K562 (cell line): Measurements from ENCODE around the gene LLCFC1. TPM values are rescaled to one million over a fixed set of nuclear protein-coding genes. Genes with fewer than 3 reads are reported as not detected.

Experiments
- ATAC-seq: fragments of 200-7000 bp; cut with Tn5 transposase; 3 replicates; pipeline ENCODE4 v1.9.1; 2020; ENCODE audit warnings: moderate library complexity
- BruUV-seq: library from RNA; stranded (reverse); fragments of 400-500 nt; replicated peaks from 2 replicates; lab custom pipeline; 2021; lab: Mats Ljungman, UMichigan
- CTCF ChIA-PET: fragments of 300-600 bp; formaldehyde crosslinking; extraction: SDS; loops from one replicate; lab custom pipeline; 2021; ENCODE audit warnings: low intra/inter-chr PET ratio; lab: Yijun Ruan, JAX
- POLR2A ChIA-PET: fragments of 300-600, 350-650 bp; sonication (Branson Sonifier 250); formaldehyde crosslinking; extraction: SDS; loops from one replicate; lab custom pipeline; 2021; ENCODE audit warnings: antibody characterized with exemption, inconsistent platforms; lab: Yijun Ruan, JAX
- DNase-seq, 4 experiments: peaks; one replicate each; pipeline versions ENCODE4 v3.0.0 to v3.0.0-alpha.2; 2011 to 2018; ENCODE audit warnings: low spot score in 3 of 4, mixed read lengths in 3 of 4; ENCODE audit errors: extremely low read depth in 1 of 4
- FAIRE-seq: peaks from 2 replicates; lab custom pipeline; 2011; peaks lifted over from hg19 to GRCh38; lab: Jason Lieb, UNC
- H2AFZ ChIP-seq: 2 replicates; pipeline ENCODE4 v1.6.0; 2011; ENCODE audit warnings: low read depth, low read length, control low read depth, inconsistent platforms
- H3K27ac ChIP-seq: fragments of 200-600 bp; 3 replicates; pipeline ENCODE4 v1.8.0; 2011; ENCODE audit warnings: low read depth, mild to moderate bottlenecking, control low read depth, inconsistent platforms, low read length, moderate library complexity, mixed read lengths; ENCODE audit errors: extremely low read depth
- H3K27me3 ChIP-seq, 2 experiments: fragments of 300-600 bp in 1 of 2; 2 replicates in 1 of 2; 3 replicates in 1 of 2; pipeline versions ENCODE4 v1.6.0 to v1.8.0; 2011; ENCODE audit warnings: inconsistent platforms in 2 of 2, low read length in 2 of 2, mild to moderate bottlenecking in 1 of 2, mixed read lengths in 1 of 2, moderate library complexity in 1 of 2; ENCODE audit not compliant: control insufficient read depth in 2 of 2, insufficient read depth in 2 of 2
- H3K36me3 ChIP-seq: fragments of 300-600 bp; 3 replicates; pipeline ENCODE4 v1.8.0; 2011; ENCODE audit warnings: mild to moderate bottlenecking, low read length, inconsistent platforms; ENCODE audit not compliant: control insufficient read depth, insufficient read depth
- H3K4me1 ChIP-seq, 2 experiments: fragments of 200-600 bp in 1 of 2; replicated peaks in 1 of 2; 2 replicates in 1 of 2; 3 replicates in 1 of 2; pipeline versions ENCODE4 v1.5.1 to v1.8.0; 2011; ENCODE audit warnings: inconsistent platforms in 2 of 2, low read length in 2 of 2, mild to moderate bottlenecking in 1 of 2, mixed read lengths in 1 of 2, moderate library complexity in 1 of 2; ENCODE audit not compliant: control insufficient read depth in 2 of 2, insufficient read depth in 2 of 2
- H3K4me2 ChIP-seq: 2 replicates; pipeline ENCODE4 v1.6.1; 2011; ENCODE audit warnings: low read length, control low read depth, inconsistent platforms, mixed read lengths; ENCODE audit not compliant: insufficient read depth
- H3K4me3 ChIP-seq: fragments of 200-600 bp; sonication (generic), shearing (Covaris generic); 2 replicates; pipeline ENCODE4 v1.5.1; 2016; ENCODE audit warnings: control low read depth, inconsistent platforms
- H3K79me2 ChIP-seq: fragments of 200-600 bp; 3 replicates; pipeline ENCODE4 v1.8.0; 2011; ENCODE audit warnings: low read length, inconsistent platforms; ENCODE audit not compliant: control insufficient read depth, insufficient read depth
- H3K9ac ChIP-seq, 2 experiments: 2 replicates each; pipeline versions ENCODE4 v1.6.0 to v1.6.1; 2011; ENCODE audit warnings: low read depth in 2 of 2, low read length in 2 of 2, control low read depth in 1 of 2, inconsistent platforms in 1 of 2, mild to moderate bottlenecking in 1 of 2, mixed read lengths in 1 of 2; ENCODE audit not compliant: insufficient read depth in 1 of 2
- H3K9me1 ChIP-seq: one replicate; pipeline ENCODE4 v1.6.0; 2011; ENCODE audit warnings: inconsistent platforms, mild to moderate bottlenecking, low read length, moderate library complexity; ENCODE audit not compliant: control insufficient read depth, insufficient read depth
- H3K9me3 ChIP-seq: replicated peaks from 2 replicates; pipeline ENCODE4 v1.5.1; 2011; ENCODE audit warnings: low read depth, low read length, inconsistent platforms; ENCODE audit not compliant: control insufficient read depth, insufficient read depth
- H4K20me1 ChIP-seq: replicated peaks from 2 replicates; pipeline ENCODE4 v1.6.1; 2011; ENCODE audit warnings: low read length, inconsistent platforms, mixed read lengths; ENCODE audit not compliant: control insufficient read depth, insufficient read depth
- DACH1 ChIP-seq: fragments of 450-650 bp; IDR thresholded peaks from 2 replicates; pipeline ENCODE4 v1.6.1; 2018; ENCODE audit not compliant: partially characterized antibody
- LARP7 ChIP-seq: fragments of 450-650 bp; IDR thresholded peaks from 2 replicates; pipeline ENCODE4 v1.6.1; 2016
- MED1 ChIP-seq: sonication (generic); formaldehyde crosslinking; IDR thresholded peaks from 2 replicates; pipeline ENCODE4 v1.8.1; 2023; ENCODE audit warnings: missing genetic modification reagents, borderline replicate concordance
- ZFP30 ChIP-seq: fragments of 250-450 bp; sonication (Bioruptor Pico); IDR thresholded peaks from 2 replicates; pipeline ENCODE4 v1.8.0; 2022; ENCODE audit warnings: moderate library complexity, mild to moderate bottlenecking, inconsistent platforms, borderline replicate concordance
- ZFP36 ChIP-seq: fragments of 150-350 bp; IDR thresholded peaks from 2 replicates; pipeline ENCODE4 v1.6.1; 2018; ENCODE audit warnings: low read length, low read depth; ENCODE audit not compliant: partially characterized antibody
- WGBS: fragments of 100-300 bp; shearing (Covaris generic); methylation state at CpG from one replicate; pipeline ENCODE4 v1.1.6; 2016; ENCODE audit warnings: low coverage, mixed read lengths; ENCODE audit not compliant: insufficient coverage; ENCODE audit errors: missing lambda C conversion rate; 5-methylcytosine and 5-hydroxymethylcytosine counted together
- in situ Hi-C: fragments of 300-500 bp; cut with MboI; formaldehyde crosslinking; loops from 4 replicates; pipeline ENCODE4 v1.15.0; 2018; ENCODE audit warnings: inconsistent platforms, mixed read lengths
- intact Hi-C: fragments of 100-400 bp; cut with micrococcal nuclease; formaldehyde crosslinking; loops from 2 replicates; pipeline ENCODE4 v1.14.2; 2022
- polyA plus RNA-seq, 8 experiments: library from polyadenylated mRNA; depleted of rRNA in 4 of 8; stranded (reverse) in 5 of 8; unstranded in 3 of 8; fragments of >200 nt; fragmentation: Nextera tagmentation in 2 of 8; fragmentation: Illumina TruSeq in 1 of 8; extraction: Ambion mirVana in 2 of 8; extraction: Trizol in 1 of 8; gene quantifications; 2 replicates each; pipeline versions ENCODE4 v1.2.1 to v1.2.3, GENCODE V29; 2011 to 2014; ENCODE audit warnings: inconsistent platforms in 1 of 8, missing spikeins in 1 of 8
- total RNA-seq, 7 experiments: library from RNA; depleted of rRNA in 6 of 7; stranded (reverse); fragments of >200 nt in 6 of 7; fragmentation: Illumina TruSeq in 2 of 7; extraction: Trizol in 2 of 7; gene quantifications; 2 replicates each; pipeline versions ENCODE4 v1.2.1 to v1.2.3, GENCODE V29; 2011 to 2021; ENCODE audit warnings: low replicate concordance in 1 of 7
- TF ChIP-seq, protein P1 (sequence below): sonication (generic); formaldehyde crosslinking; IDR thresholded peaks from 2 replicates; pipeline ENCODE4 v1.4.0; 2020; ENCODE audit warnings: mild to moderate bottlenecking, missing genetic modification reagents

Gene LLCFC1
- total and polyA plus RNA-seq, 9 of the 15 experiments (the other 6 are each of a cell fraction or from before 2014, with no cell fraction given) = not detected

GRCh38 chr7:142904128-142904527, 35.2 kb upstream of the LLCFC1 start:
- CTCF ChIA-PET = no interaction called here

GRCh38 chr7:142905759-142906158, 33.5 kb upstream of the LLCFC1 start:
- Histone ChIP-seq H2AFZ (no peak overlapping the region), H3K4me1 (peaks cover 4 to 5% of the 10 kb centered on the region in 2 experiments; a peak in 3 of 5 replicates), H3K36me3 (no peaks in the 10 kb centered on the region), H3K27me3 (peaks cover 2 to 22% of the 10 kb centered on the region in 2 experiments; a peak in 3 of 5 replicates), H4K20me1 (no peaks in the 10 kb centered on the region), H3K9me1 (no peaks in the 10 kb centered on the region), H3K9ac (no peak overlapping the region), H3K9me3 (0 out of 2 replicates have a peak, but pooled peaks cover 3% of the 10 kb centered on the region), H3K27ac (no peak overlapping the region), H3K4me3 (no peak overlapping the region), H3K79me2 (no peaks in the 10 kb centered on the region), H3K4me2 (no peak overlapping the region)
- ATAC-seq = no peak
- 0% methylated on average over 2 of the region's 2 CpGs for WGBS
- in situ Hi-C loops = no loop called here
- intact Hi-C loops = no loop called here
- POLR2A ChIA-PET = no interaction called here
- FAIRE-seq = no peak
- CTCF ChIA-PET = no interaction called here
- DNase-seq = no peak
- no TSS peak for BruUV-seq
- TF ChIP-seq DACH1 (no peak), ZFP36 (peak; percentile 45), LARP7 (no peak)
- TF ChIP-seq, protein P1, sequence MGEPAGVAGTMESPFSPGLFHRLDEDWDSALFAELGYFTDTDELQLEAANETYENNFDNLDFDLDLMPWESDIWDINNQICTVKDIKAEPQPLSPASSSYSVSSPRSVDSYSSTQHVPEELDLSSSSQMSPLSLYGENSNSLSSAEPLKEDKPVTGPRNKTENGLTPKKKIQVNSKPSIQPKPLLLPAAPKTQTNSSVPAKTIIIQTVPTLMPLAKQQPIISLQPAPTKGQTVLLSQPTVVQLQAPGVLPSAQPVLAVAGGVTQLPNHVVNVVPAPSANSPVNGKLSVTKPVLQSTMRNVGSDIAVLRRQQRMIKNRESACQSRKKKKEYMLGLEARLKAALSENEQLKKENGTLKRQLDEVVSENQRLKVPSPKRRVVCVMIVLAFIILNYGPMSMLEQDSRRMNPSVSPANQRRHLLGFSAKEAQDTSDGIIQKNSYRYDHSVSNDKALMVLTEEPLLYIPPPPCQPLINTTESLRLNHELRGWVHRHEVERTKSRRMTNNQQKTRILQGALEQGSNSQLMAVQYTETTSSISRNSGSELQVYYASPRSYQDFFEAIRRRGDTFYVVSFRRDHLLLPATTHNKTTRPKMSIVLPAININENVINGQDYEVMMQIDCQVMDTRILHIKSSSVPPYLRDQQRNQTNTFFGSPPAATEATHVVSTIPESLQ (CRISPR knock-in tag) = no peak

More at GRCh38 chr7:142904128-142904527, 35.2 kb upstream of the LLCFC1 start:
- Histone ChIP-seq H3K9me1 (no peaks in the 10 kb centered on the region), H3K4me3 (no peak overlapping the region), H2AFZ (no peak overlapping the region), H3K9ac (no peak overlapping the region), H3K4me2 (no peak overlapping the region), H3K9me3 (0 out of 2 replicates have a peak, but pooled peaks cover 3% of the 10 kb centered on the region), H3K27ac (no peak overlapping the region), H3K36me3 (no peaks in the 10 kb centered on the region), H3K79me2 (no peaks in the 10 kb centered on the region), H3K27me3 (peaks cover 6 to 23% of the 10 kb centered on the region in 2 experiments; a peak in 4 of 5 replicates), H4K20me1 (no peaks in the 10 kb centered on the region), H3K4me1 (peaks cover under 1 to 2% of the 10 kb centered on the region in 2 experiments; a peak in 3 of 5 replicates)
- ATAC-seq (no peak), DNase-seq (no peak), FAIRE-seq (no peak)
- BruUV-seq = no TSS peak
- in situ Hi-C loops = no loop called here
- intact Hi-C loops = no loop called here
- POLR2A ChIA-PET = interaction anchor here (0.8 kb wide), 1 partner anchor 16 kb away, joined by 4 read pairs; no protein-coding TSS in a partner anchor
- TF ChIP-seq MED1 (CRISPR knock-in tag) (no peak), ZFP30 (CRISPR knock-in tag) (no peak)
